Measurements from ENCODE around the gene CAPS2. TPM values are rescaled to one million over a fixed set of nuclear protein-coding genes. Genes with fewer than 3 reads are reported as not detected.

CAPS2 gene
- total RNA-seq, 1 donor from 2014 or later: 6.6 TPM

GRCh38 chr12:75305412-75306332 lies 24.5 kb downstream of the CAPS2 start:
- no peak for DNase-seq (ENCODE audit: low read depth, low spot score)
- Mint-ChIP-seq H3K4me3 (no peak overlapping the region), H3K9me3 (peaks cover 3% of the 10 kb centered on the region), H3K36me3 (ENCODE audit: low read depth) (peaks cover 3% of the 10 kb centered on the region), H3K27ac (ENCODE audit: unreplicated experiment) (no peak overlapping the region), H3K27me3 (ENCODE audit: low read depth) (no peaks in the 10 kb centered on the region), H3K4me1 (no peaks in the 10 kb centered on the region)
- TF ChIP-seq, protein P1, sequence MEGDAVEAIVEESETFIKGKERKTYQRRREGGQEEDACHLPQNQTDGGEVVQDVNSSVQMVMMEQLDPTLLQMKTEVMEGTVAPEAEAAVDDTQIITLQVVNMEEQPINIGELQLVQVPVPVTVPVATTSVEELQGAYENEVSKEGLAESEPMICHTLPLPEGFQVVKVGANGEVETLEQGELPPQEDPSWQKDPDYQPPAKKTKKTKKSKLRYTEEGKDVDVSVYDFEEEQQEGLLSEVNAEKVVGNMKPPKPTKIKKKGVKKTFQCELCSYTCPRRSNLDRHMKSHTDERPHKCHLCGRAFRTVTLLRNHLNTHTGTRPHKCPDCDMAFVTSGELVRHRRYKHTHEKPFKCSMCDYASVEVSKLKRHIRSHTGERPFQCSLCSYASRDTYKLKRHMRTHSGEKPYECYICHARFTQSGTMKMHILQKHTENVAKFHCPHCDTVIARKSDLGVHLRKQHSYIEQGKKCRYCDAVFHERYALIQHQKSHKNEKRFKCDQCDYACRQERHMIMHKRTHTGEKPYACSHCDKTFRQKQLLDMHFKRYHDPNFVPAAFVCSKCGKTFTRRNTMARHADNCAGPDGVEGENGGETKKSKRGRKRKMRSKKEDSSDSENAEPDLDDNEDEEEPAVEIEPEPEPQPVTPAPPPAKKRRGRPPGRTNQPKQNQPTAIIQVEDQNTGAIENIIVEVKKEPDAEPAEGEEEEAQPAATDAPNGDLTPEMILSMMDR (conservative IDR thresholded peaks at IDR 0.05): no peak

DNA sequence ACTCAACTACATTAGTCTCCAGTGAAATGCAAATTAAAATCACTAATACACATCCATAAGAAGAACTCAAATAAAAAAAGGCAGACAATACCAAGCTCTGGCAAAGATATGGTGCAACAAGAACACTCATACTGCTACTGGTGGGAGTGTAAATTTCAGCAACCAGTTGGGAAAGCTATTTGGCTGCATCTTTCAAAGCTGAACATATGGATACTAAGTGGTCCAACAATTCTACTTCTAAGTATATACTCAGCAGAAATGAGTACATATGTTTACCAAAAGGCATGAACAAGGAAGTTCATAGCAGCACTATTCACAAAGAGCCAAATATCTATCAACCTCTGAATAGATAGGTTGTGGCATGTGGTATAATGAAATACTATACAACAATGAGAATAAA lies 27.3 kb downstream of the CAPS2 start:
- Mint-ChIP-seq H3K4me1 (no peaks in the 10 kb centered on the region), H3K36me3 (ENCODE audit: low read depth) (peaks cover 3% of the 10 kb centered on the region)

DNA sequence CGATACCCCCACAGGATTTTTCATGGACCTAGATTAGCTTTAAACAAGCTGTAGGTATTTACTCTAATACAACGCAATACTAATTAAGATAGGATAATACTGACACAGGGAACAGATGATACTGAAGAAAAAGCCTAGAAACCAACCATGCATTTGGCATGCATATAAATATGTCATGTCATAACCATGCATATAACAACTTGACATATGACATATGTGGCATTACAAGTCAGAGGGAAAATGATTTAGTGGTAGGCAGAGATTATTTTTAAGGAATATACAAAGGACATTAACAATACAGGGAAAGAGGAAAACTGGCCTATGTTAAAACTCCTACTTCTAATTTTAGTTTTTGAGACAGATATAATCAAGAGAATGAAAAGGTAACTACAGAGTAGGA lies 27.9 kb downstream of the CAPS2 start:
- H3K27ac Mint-ChIP-seq (ENCODE audit: unreplicated experiment): no peak overlapping the region

More for the DNA sequence above, 27.3 kb downstream of the CAPS2 start:
- no peaks in the 10 kb centered on the region for H3K9me3 Mint-ChIP-seq
- TF ChIP-seq, protein P1 (conservative IDR thresholded peaks at IDR 0.05): no peak
- DNase-seq (ENCODE audit: low read depth, low spot score): no peak
- no peak overlapping the region for H3K4me3 Mint-ChIP-seq
- no peak overlapping the region for H3K27ac Mint-ChIP-seq (ENCODE audit: unreplicated experiment)
- no peaks in the 10 kb centered on the region for H3K27me3 Mint-ChIP-seq (ENCODE audit: low read depth)

DNA sequence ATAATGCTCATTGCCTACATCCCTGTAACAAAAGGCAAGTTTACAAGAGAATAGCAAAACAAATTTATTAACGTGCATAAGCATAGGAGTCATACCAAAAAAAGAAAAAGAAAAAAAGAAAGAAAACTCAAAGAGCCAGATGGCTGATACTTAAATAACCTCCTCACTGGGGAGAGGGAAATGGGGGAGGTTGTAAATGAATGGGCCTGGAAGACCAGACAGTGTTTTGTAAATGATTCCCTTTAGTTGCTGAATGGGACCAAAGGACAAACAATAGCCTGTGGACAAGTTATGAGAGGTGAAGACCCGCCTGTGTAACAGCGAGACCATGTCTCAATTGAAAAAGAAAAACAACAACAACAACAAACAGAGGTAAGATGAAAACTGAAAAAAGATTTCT lies 35.3 kb downstream of the CAPS2 start:
- H3K27ac Mint-ChIP-seq (ENCODE audit: unreplicated experiment): no peak overlapping the region
- H3K36me3 Mint-ChIP-seq (ENCODE audit: low read depth): no peaks in the 10 kb centered on the region
- no peaks in the 10 kb centered on the region for H3K9me3 Mint-ChIP-seq
- H3K4me1 Mint-ChIP-seq: peaks cover 5% of the 10 kb centered on the region
- no peak for DNase-seq (ENCODE audit: low read depth, low spot score)
- H3K4me3 Mint-ChIP-seq: no peak overlapping the region
- no peaks in the 10 kb centered on the region for H3K27me3 Mint-ChIP-seq (ENCODE audit: low read depth)
- TF ChIP-seq, protein P1 (conservative IDR thresholded peaks at IDR 0.05): no peak

More for the DNA sequence above, 27.9 kb downstream of the CAPS2 start:
- no peak for DNase-seq (ENCODE audit: low read depth, low spot score)
- H3K36me3 Mint-ChIP-seq (ENCODE audit: low read depth): peaks cover 3% of the 10 kb centered on the region
- H3K27me3 Mint-ChIP-seq (ENCODE audit: low read depth): no peaks in the 10 kb centered on the region
- TF ChIP-seq, protein P1 (conservative IDR thresholded peaks at IDR 0.05): no peak
- no peaks in the 10 kb centered on the region for H3K4me1 Mint-ChIP-seq
- H3K4me3 Mint-ChIP-seq: no peak overlapping the region
- no peaks in the 10 kb centered on the region for H3K9me3 Mint-ChIP-seq

- no peak for DNase-seq (ENCODE audit: low read depth, low spot score)
- no peaks in the 10 kb centered on the region for H3K9me3 Mint-ChIP-seq
- no peak overlapping the region for H3K27ac Mint-ChIP-seq (ENCODE audit: unreplicated experiment)
- H3K27me3 Mint-ChIP-seq (ENCODE audit: low read depth): no peaks in the 10 kb centered on the region
- peaks cover 5% of the 10 kb centered on the region for H3K4me1 Mint-ChIP-seq
- TF ChIP-seq, protein P1 (conservative IDR thresholded peaks at IDR 0.05): no peak
- no peak overlapping the region for H3K4me3 Mint-ChIP-seq
- H3K36me3 Mint-ChIP-seq (ENCODE audit: low read depth): no peaks in the 10 kb centered on the region
These were observed 35.8 kb downstream of the CAPS2 start for GRCh38 chr12:75294336-75294735.

All from neural crest cell (in vitro differentiated cells).